Ishikawa (cell line): ENCODE results near the gene CLTA.

Experiments
- CEBPB ChIP-seq: IDR thresholded peaks from 2 replicates; pipeline ENCODE4 v1.6.1; 2012
- CREB1 ChIP-seq: IDR thresholded peaks from 2 replicates; pipeline ENCODE4 v1.6.1; 2012; ENCODE audit warnings: low read depth
- EGR1 ChIP-seq: IDR thresholded peaks from 2 replicates; pipeline ENCODE4 v1.6.1; 2012
- EP300 ChIP-seq: IDR thresholded peaks from 2 replicates; pipeline ENCODE4 v1.6.1; 2012; ENCODE audit warnings: borderline replicate concordance
- FOXM1 ChIP-seq: IDR thresholded peaks from 2 replicates; pipeline ENCODE4 v1.6.1; 2012; ENCODE audit warnings: low read depth, borderline replicate concordance
- NFIC ChIP-seq: IDR thresholded peaks from 2 replicates; pipeline ENCODE4 v1.6.1; 2012
- RAD21 ChIP-seq: IDR thresholded peaks from 2 replicates; pipeline ENCODE4 v1.6.1; 2012; ENCODE audit warnings: low read depth
- TAF1 ChIP-seq: IDR thresholded peaks from 2 replicates; pipeline ENCODE4 v1.6.1; 2012; ENCODE audit warnings: low read depth, mild to moderate bottlenecking
- TCF12 ChIP-seq: IDR thresholded peaks from 2 replicates; pipeline ENCODE4 v1.6.1; 2012; ENCODE audit warnings: low read depth
- TEAD4 ChIP-seq: IDR thresholded peaks from 2 replicates; pipeline ENCODE4 v1.6.1; 2012
- YY1 ChIP-seq: IDR thresholded peaks from 2 replicates; pipeline ENCODE4 v1.6.1; 2012; ENCODE audit warnings: low read depth
- ZBTB7A ChIP-seq: IDR thresholded peaks from 2 replicates; pipeline ENCODE4 v1.6.1; 2012; ENCODE audit warnings: low read depth
- TF ChIP-seq, protein P1 (sequence below): IDR thresholded peaks from 2 replicates; pipeline ENCODE4 v1.6.1; 2012; ENCODE audit warnings: low read depth, mild to moderate bottlenecking
- TF ChIP-seq, protein P2 (sequence below): IDR thresholded peaks from 2 replicates; pipeline ENCODE4 v1.6.1; 2012
- TF ChIP-seq, protein P3 (sequence below): IDR thresholded peaks from 2 replicates; pipeline ENCODE4 v1.6.1; 2012

Gene CLTA

DNA sequence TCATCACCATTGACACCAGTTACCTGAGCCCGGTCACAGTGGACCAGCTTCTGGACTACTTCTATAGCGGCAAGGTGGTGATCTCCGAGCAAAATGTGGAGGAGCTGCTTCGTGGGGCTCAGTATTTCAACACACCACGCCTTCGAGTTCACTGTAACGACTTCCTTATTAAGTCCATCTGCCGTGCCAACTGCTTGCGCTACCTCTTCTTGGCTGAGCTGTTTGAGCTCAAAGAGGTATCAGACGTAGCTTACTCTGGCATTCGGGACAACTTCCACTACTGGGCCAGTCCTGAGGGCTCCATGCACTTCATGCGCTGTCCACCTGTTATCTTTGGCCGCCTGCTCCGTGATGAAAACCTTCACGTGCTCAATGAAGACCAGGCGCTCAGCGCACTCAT is 21.0 kb upstream of the CLTA start:
- TF ChIP-seq TAF1 (no peak), RAD21 (no peak), EP300 (no peak), ZBTB7A (no peak), CEBPB (no peak), TCF12 (no peak), NFIC (no peak), YY1 (no peak), FOXM1 (no peak), CREB1 (no peak), EGR1 (no peak), TEAD4 (no peak)
- TF ChIP-seq, protein P1, sequence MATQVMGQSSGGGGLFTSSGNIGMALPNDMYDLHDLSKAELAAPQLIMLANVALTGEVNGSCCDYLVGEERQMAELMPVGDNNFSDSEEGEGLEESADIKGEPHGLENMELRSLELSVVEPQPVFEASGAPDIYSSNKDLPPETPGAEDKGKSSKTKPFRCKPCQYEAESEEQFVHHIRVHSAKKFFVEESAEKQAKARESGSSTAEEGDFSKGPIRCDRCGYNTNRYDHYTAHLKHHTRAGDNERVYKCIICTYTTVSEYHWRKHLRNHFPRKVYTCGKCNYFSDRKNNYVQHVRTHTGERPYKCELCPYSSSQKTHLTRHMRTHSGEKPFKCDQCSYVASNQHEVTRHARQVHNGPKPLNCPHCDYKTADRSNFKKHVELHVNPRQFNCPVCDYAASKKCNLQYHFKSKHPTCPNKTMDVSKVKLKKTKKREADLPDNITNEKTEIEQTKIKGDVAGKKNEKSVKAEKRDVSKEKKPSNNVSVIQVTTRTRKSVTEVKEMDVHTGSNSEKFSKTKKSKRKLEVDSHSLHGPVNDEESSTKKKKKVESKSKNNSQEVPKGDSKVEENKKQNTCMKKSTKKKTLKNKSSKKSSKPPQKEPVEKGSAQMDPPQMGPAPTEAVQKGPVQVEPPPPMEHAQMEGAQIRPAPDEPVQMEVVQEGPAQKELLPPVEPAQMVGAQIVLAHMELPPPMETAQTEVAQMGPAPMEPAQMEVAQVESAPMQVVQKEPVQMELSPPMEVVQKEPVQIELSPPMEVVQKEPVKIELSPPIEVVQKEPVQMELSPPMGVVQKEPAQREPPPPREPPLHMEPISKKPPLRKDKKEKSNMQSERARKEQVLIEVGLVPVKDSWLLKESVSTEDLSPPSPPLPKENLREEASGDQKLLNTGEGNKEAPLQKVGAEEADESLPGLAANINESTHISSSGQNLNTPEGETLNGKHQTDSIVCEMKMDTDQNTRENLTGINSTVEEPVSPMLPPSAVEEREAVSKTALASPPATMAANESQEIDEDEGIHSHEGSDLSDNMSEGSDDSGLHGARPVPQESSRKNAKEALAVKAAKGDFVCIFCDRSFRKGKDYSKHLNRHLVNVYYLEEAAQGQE, result no peak
- TF ChIP-seq, protein P2, sequence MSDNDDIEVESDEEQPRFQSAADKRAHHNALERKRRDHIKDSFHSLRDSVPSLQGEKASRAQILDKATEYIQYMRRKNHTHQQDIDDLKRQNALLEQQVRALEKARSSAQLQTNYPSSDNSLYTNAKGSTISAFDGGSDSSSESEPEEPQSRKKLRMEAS, result no peak
- TF ChIP-seq, protein P3, sequence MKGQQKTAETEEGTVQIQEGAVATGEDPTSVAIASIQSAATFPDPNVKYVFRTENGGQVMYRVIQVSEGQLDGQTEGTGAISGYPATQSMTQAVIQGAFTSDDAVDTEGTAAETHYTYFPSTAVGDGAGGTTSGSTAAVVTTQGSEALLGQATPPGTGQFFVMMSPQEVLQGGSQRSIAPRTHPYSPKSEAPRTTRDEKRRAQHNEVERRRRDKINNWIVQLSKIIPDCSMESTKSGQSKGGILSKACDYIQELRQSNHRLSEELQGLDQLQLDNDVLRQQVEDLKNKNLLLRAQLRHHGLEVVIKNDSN, result no peak

- no peak for TF ChIP-seq ZBTB7A
- TF ChIP-seq FOXM1, result no peak
- no peak for TF ChIP-seq TCF12
- no peak for TF ChIP-seq EGR1
- no peak for TF ChIP-seq TAF1
- no peak for TF ChIP-seq TEAD4
- TF ChIP-seq NFIC, result no peak
- TF ChIP-seq, protein P1, result no peak
- TF ChIP-seq CEBPB, result no peak
- TF ChIP-seq YY1, result no peak
- TF ChIP-seq, protein P2, result no peak
- no peak for TF ChIP-seq RAD21
- TF ChIP-seq EP300, result no peak
- TF ChIP-seq CREB1, result no peak
- TF ChIP-seq, protein P3, result no peak
Measured at GRCh38 chr9:36170531-36170930, 20.2 kb upstream of the CLTA start.

DNA sequence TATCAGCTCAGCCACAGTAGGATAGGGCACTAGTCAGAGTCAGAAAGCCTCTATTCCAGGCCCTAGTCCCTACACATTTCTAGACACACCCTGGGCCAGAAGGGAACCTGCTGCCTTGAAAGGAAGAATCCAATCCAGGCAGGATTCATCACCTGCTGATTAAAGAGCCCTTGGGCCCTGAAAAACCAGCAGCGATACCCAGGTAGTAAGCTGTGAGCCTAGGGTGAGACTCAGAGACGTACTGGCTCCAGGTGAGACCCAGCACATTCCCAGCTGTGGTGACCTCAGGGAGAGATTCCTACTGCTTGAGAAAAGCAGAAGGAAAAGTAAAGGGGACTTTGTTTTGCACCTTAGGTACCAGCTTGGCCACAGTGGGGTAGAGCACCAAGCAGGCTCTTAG is 16.9 kb upstream of the CLTA start:
- TF ChIP-seq, protein P3, result no peak
- TF ChIP-seq TEAD4 (no peak), CEBPB (no peak), TCF12 (no peak), FOXM1 (no peak)

DNA sequence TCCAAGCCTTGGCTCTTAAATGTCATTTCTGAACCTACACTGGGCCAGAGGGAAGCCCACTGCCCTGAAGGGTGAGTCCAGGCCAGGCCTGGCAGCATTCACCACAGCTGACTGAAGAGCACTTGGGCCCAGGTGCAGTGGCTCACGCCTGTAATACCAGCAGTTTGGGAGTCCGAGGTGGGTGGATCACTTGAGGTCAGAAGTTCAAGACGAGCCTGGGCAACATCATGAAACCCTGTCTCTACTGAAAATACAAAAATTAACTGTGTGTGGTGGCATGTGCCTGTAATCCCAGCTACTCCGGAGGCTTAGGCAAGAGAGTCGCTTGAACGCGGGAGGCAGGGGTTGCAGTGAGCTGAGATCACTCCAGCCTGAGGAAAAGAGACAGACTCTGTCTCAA is 16.4 kb upstream of the CLTA start:
- TF ChIP-seq NFIC, result no peak
- TF ChIP-seq TAF1, result no peak
- TF ChIP-seq, protein P3, result no peak
- no peak for TF ChIP-seq RAD21
- TF ChIP-seq CEBPB, result no peak
- no peak for TF ChIP-seq TEAD4
- TF ChIP-seq ZBTB7A, result no peak
- no peak for TF ChIP-seq YY1
- TF ChIP-seq TCF12, result no peak

- TF ChIP-seq YY1 (no peak), ZBTB7A (no peak), CREB1 (no peak), TCF12 (no peak), EP300 (no peak), TAF1 (no peak), TEAD4 (no peak), CEBPB (no peak), NFIC (no peak), FOXM1 (no peak), EGR1 (no peak)
- TF ChIP-seq, protein P2, result no peak
- TF ChIP-seq, protein P1, result no peak
- TF ChIP-seq, protein P3, result no peak
Measured at GRCh38 chr9:36174731-36175130, 16.0 kb upstream of the CLTA start.
